Measurements from ENCODE around the gene TACC3.

Gene TACC3

DNA sequence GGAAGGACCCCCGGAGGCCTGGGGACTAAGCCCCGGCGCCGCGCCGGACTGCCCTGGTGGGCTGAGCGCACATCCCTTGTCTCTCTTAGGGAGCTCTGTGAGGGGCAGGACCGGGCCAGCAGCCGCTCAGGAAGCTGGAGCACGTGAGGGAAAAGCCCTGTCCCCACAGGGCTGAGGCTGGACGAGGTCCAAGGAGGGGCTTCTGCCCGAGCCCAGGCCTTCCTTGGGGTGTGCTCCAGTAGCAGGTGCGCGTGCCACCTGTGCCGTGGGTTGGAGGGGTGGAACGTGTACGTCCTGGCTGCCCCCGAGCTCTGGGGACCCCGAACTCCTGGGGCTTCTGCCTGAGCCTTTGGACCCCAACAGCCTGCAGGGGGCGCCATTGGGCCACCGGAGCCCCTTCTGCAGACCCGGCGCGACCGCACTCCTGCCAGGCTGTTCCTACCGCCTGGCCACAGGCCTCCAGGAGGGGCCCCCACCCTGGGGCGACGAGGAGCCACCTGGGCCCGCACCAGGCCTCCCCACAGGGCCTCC, 27.2 kb downstream of the TACC3 start:
- DNase-seq = peak; percentile 86 to 91

DNA sequence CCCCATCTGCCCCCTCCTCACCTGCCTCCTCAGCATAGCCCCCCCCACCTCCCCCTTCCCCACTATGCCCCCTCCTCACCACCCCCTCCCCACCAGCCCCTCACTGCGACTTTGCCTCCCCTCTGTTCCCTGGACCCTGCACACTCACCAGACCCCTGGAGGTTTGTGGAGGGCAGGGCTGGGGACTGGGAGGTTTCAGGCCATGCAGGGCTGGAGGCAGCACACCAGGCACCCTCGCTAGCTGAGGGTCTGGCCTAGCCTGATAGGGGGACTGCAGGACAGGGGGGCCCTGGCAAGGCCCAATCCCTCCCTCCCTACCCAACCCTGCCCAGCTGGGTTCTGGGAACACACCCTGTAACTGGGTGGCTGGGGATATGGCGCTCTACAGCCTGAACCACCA, 28.0 kb downstream of the TACC3 start:
- DNase-seq = no peak

DNA sequence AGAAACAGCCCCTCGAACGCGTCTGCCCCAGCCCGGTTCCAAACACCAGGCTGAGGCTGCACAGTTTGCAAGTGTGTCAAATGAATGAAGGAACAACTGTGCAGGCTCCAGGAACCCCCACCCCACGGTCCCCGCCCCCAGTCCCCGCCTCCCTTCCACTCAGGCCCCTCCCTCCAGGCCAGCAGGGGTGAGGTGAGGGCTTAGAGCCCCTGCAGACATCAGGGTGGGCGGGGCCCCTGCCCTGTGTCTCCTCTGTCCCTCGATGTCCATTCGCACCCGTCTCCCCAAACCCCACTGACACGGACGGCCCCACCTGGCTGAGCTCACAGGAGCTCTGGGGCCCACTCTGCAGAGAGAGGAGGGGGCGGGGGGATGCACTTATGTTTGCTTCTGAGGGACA, 28.5 kb downstream of the TACC3 start:
- no peak for DNase-seq

DNA sequence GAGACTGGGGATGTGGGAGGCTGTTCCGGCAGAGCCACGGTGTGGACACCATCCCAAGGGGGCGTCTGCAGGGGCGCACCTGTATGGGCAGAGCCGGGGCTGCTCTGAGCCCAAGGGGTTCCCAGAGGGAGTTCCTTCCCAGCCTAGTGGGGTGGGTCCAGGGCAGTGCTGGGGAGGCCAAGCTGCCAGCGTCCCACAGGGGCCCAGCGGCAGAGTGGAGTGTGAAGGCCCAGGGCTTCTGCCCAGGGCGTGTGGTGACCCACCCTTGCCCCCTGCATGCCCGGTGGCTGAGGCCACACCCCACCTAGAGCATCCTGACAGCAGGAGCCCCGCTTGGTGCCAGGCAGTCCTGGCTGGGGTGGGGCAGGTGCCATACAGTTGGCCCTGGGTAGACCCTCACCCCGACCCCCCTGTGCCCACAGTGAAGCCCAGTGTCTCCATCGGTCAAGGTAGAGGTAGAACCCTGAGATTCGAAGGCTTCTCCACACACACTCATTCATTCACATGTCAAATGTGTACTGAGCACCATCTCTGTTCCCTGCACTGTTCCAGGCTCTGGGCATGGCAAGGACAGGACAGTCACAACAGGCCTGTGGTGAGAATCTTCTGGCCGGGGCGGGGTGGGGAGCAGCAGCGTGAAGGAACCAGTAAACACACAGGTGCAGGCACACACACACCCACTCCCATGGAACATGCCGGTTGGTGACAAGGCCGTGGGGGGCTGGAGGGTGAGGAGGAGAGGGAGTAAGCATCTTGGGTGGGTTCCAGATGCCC, 29.2 kb downstream of the TACC3 start:
- no peak for DNase-seq

DNA sequence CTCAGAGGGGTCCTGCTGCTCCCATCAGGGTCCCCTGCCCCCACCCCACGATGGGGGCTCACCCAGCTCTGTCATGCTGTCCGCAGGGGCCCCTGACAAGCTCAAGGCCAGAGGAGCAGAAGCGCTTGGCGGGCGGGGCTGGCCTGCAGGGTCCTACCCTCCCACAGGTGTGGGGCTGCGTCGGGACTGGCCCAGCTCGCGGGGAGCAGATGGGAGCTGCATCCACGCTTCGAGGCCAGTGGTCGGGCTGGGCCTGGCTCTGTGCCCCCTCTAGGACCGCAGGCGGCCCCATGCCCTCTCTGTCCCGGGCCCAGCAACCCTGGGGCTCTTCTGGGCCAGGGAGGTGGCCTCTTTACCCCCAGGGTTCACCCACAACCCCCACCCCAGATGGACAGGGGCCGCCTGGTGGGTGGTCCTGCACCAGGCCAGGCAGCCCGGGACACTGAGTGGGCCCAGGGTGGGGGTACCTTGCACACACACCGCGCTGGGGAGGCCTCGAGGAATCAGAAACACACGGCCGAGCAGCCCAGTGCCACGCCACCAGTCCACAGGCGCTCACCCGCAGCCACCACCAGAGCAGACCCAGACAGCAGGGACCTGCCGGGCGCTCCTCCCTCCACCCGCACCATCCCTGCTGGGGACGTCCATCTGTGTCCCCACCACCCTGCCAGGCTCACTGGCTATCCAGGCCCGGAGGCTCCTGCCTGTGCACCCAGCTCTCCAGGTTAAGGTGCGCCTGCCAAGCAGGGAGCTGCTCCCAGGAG, 30.0 kb downstream of the TACC3 start:
- no peak for DNase-seq

DNA sequence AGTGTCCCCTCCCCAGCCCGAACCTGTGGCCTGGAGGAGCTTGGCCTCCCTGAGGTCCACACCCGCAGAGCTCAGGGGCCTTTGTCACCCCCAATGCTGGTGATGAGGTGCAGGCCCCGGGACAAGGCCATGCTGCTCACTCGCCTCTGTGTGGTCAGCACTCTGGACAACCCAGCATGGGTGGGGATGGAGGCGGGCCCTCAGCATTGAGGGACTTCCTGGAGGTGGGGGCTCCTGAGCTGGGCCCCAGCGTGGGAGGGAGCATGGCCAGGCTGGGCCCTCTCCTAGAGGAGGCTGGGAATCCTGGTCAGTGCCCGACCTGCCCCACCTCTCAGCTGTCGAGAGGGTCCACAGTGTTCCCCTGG, 30.6 kb downstream of the TACC3 start:
- DNase-seq = no peak

GRCh38 chr4:1752284-1753041, 31.1 kb downstream of the TACC3 start:
- DNase-seq = peak in 1 of 2 donors; percentile 23

GRCh38 chr4:1753294-1753696, 32.0 kb downstream of the TACC3 start:
- DNase-seq = no peak

- DNase-seq = no peak
These were observed 32.5 kb downstream of the TACC3 start for GRCh38 chr4:1753697-1754311.

- DNase-seq = no peak
These were observed 33.0 kb downstream of the TACC3 start for GRCh38 chr4:1754336-1754735.

GRCh38 chr4:1755297-1755696, 34.0 kb downstream of the TACC3 start:
- DNase-seq = no peak

DNA sequence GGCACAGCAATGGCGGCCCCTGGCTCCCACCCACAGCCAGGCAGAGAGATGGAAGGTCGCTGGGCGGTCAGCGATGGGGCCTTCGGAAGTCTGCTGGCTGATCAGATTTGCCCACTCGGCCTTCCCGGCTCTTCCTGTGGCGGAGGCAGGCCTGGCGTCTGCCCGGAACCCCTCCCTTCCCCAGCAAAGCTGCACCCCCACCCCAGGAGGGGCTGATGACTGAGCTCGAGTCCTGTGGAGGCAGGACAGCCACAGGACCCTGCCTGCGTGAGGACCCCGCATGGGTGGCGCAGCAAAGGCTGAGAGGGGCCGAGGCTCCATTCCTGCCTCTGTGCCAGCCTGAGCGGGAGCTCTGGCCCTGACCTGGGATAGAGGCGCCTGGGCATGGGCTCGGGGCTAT, 34.8 kb downstream of the TACC3 start:
- no peak for DNase-seq

DNA sequence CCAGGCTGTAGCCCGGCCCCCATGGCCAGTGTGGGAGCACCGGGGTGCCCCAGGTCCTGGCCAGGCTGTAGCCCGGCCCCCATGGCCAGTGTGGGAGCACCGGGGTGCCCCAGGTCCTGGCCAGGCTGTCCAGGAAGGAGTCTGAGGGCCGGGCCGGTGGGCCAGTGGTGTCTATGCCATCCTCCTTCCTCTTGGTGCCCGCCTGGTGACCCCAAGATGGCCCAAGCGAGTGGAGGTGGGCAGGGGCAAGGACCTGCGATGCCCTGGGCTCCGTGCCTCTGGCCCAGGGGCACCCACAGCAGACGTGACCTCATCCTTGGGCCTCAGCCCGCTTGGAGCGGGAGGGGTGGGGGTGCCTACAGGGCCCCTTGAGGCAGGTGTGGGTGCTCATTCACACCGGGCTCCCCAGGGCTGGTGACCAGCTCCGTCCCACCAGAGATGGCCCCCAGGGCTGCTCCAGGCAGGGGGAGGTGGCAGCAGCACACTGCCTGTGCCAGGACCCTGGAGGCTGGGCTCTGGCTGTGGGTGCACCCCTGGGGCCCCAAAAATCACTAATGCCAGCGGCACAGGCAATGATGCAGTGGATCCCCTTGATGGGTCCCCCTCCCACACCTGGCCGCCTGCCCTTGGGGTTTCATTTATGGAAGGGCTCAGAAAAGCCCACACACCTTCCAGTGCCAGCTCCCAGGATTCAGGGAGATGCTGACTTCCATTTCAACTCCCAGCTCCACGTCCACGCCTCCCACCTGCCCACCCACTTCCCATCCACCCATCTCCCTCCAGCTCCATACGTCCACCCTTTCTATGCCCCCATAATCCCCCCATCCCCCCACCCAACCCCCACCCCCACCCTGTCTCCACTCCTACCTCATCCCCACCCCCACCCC, 35.8 kb downstream of the TACC3 start:
- no peak for DNase-seq

DNA sequence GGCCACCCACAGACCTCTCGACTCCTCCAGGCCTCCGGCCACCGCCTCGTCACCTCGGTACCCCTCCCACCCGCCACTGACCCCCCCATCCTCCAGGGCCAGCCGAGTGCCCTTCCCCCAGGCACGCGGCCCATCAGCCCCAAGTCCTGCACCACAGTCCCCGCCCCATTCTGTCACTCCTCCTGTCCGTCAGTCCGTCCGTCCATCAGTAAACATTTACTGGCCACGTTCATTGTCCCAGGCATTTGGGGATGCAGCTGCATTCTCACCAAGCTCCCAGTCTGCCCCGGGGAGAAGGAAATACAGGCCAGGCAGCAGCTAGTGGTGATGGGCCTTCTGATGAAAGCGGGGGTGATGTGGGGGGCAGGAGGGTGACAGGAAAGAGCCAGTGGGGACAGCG, 36.5 kb downstream of the TACC3 start:
- DNase-seq = no peak

DNA sequence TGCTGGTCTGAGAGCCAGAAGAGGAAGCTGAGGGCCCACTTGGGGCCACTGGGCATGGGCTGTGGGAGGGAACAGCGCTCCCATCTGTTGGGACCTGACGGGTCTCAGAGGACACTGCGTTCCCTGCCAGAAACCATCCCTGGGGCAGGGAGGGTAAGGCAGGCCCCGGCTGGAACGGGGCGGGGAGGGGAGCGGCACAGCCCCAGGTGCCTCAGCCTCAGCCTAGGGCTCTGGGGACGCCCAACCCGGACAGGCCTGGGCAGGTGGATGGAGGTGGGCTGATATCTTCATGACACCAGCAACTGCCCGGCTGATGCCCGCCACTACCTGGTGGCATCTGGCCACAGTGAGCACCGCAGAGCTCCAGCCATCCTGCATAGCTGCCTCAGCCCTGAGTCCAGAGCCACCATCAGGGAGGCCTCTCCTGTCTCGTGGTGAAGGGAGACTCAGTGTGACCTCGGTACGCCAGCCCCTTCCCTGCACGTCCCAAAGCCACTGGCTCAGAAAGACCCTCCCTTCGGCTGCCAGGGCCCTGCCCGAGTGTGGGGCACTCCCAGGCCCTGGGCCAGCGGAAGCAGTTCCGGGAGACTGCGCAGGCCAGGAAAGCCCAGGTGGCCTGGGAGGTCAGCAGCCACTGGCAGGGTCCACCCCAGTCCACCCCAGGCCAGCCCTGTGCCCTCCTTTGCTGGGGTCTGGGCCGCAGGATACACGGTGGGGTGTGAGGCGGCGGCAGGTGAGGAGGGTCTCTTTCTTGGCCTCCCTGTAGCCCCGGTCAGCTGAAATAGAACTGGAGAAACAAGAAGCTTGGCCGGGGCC, 37.2 kb downstream of the TACC3 start:
- no peak for DNase-seq

DNA sequence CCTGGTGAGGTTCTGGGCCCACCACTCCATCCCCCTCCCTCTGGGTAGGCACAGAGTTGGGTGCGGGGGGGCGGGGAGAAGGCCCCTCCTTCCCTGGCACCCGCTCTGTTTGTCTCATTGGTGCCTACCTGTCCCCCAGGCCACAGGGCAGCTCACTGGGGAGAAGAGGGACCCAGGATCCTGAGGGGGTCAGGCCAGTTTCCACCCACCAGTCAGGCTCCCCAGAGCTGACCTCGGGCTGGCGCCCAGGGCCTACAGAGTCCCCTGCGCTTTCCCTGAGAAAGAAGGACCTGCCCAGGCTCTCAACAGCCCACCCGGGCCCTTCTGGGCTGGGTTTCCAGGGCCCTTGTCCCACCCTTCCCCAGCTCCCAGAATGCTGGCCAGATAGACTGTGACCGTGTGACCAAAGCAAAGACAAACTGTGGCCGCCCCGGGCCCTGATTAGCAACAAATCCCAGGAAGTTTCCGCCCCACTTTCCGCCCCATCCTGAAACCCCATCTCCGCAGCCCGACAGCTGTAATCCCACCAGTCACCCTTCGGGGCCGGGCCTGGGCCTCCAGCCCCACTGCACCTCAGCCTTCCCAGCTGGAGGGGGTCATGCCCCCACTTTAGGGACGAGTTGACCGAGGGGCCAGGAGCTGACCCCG, 38.0 kb downstream of the TACC3 start:
- DNase-seq = no peak

DNA sequence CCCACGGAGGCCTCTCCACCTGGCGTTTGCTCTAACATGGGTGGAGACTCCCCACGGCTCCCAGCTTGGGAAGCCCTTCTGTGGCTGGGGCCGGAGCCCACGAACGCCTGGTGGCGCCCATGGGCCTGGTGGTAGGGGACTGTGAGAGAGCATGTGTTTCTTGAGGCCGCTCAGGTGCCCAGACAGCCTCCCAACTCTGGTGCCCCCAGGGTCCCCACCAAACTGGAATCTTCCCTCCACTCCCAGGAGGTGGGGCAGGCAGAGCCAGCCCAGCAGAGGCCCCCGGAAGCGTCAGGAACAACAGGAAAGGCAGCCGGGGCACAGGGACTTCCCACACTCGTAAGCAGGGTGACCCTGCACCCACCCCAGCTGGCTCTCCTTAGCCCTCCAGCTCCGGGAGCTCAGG, 38.5 kb downstream of the TACC3 start:
- no peak for DNase-seq

- no peak for DNase-seq
These were observed 39.3 kb downstream of the TACC3 start for GRCh38 chr4:1760521-1761071.

- no peak for DNase-seq
These were observed 39.9 kb downstream of the TACC3 start for GRCh38 chr4:1761130-1761689.
